Endodermal cell (in vitro differentiated cells): Measurements from ENCODE around the gene LAMB4. TPM values are rescaled to one million over a fixed set of nuclear protein-coding genes. Genes with fewer than 3 reads are reported as not detected.

Source experiments
- DNase-seq: peaks from one replicate; pipeline ENCODE4 v3.0.0-alpha.2; 2017
- H3K27ac ChIP-seq: 2 replicates; pipeline ENCODE4 v1.5.1; 2013; ENCODE audit warnings: mild to moderate bottlenecking, low read depth, low read length, moderate library complexity
- H3K27me3 ChIP-seq: 2 replicates; pipeline ENCODE4 v1.6.1; 2013; ENCODE audit warnings: mild to moderate bottlenecking, low read length, moderate library complexity; ENCODE audit not compliant: insufficient read depth, control insufficient read depth, poor library complexity, severe bottlenecking
- H3K36me3 ChIP-seq: 2 replicates; pipeline ENCODE4 v1.7.0; 2013; ENCODE audit warnings: mild to moderate bottlenecking, low read length, moderate library complexity; ENCODE audit not compliant: control insufficient read depth, insufficient read depth
- H3K4me1 ChIP-seq: one replicate; pipeline ENCODE4 v1.7.0; 2013; ENCODE audit warnings: low read length; ENCODE audit not compliant: control insufficient read depth, insufficient read depth
- H3K4me3 ChIP-seq: 2 replicates; pipeline ENCODE4 v1.5.1; 2013; ENCODE audit warnings: mild to moderate bottlenecking, low read length, moderate library complexity
- H3K9ac ChIP-seq: 2 replicates; pipeline ENCODE4 v1.6.1; 2013; ENCODE audit warnings: mild to moderate bottlenecking, low read length, moderate library complexity; ENCODE audit not compliant: poor library complexity, severe bottlenecking; ENCODE audit errors: extremely low read depth
- H3K9me3 ChIP-seq: 2 replicates; pipeline ENCODE4 v1.6.1; 2013; ENCODE audit warnings: mild to moderate bottlenecking, low read length, moderate library complexity; ENCODE audit not compliant: control insufficient read depth
- H3K27ac Mint-ChIP-seq: 2 replicates; pipeline ENCODE4 v1.8.0; 2020; ENCODE audit warnings: mixed read lengths
- H3K27me3 Mint-ChIP-seq: 2 replicates; pipeline ENCODE4 v1.8.0; 2021; ENCODE audit warnings: mild to moderate bottlenecking, mixed read lengths; ENCODE audit not compliant: insufficient read depth
- H3K36me3 Mint-ChIP-seq: 2 replicates; pipeline ENCODE4 v1.8.0; 2020; ENCODE audit warnings: low read depth, mixed read lengths
- H3K4me1 Mint-ChIP-seq: 2 replicates; pipeline ENCODE4 v1.8.0; 2020; ENCODE audit warnings: mixed read lengths
- H3K4me3 Mint-ChIP-seq: 2 replicates; pipeline ENCODE4 v1.8.0; 2020; ENCODE audit warnings: mild to moderate bottlenecking, moderate library complexity, mixed read lengths
- H3K9me3 Mint-ChIP-seq: 2 replicates; pipeline ENCODE4 v1.8.0; 2020; ENCODE audit warnings: mild to moderate bottlenecking, mixed read lengths
- CTCF ChIP-seq: fragments of 200-600 bp; sonication (generic); conservative IDR thresholded peaks from 2 replicates; pipeline ENCODE4 v1.5.0; 2021; ENCODE audit warnings: antibody characterized with exemption, mild to moderate bottlenecking
- WGBS, 2 experiments: methylation state at CpG; one replicate each; pipeline versions ENCODE4 v1.1.5 to v1.1.7; 2013; ENCODE audit warnings: missing lambda C conversion rate in 2 of 2, mixed read lengths in 1 of 2; ENCODE audit not compliant: insufficient coverage in 1 of 2, insufficient read length in 1 of 2; 5-methylcytosine and 5-hydroxymethylcytosine counted together
- total RNA-seq, 2 donors: library from RNA; stranded (reverse); fragmentation: NEBNext Ultra II Directional in 1 of 2; extraction: Animal tissue kit (Norgen Biotek cat#: 25700) in 1 of 2; gene quantifications; 2 replicates in 1 of 2; 3 replicates in 1 of 2; pipeline ENCODE4 v1.2.1, GENCODE V29; 2021

LAMB4 gene
- total RNA-seq, 2 donors from 2014 or later = not detected

GRCh38 chr7:108135446-108136190 is 5.5 kb upstream of the LAMB4 start:
- WGBS, 2 experiments = 89 to 90% methylated on average over 6 to 7 of the region's 7 CpGs
- no peak overlapping the region for H3K4me3 ChIP-seq
- Mint-ChIP-seq H3K27ac (peak overlapping the region; percentile 24), H3K4me1 (peaks cover 24% of the 10 kb centered on the region), H3K4me3 (no peak overlapping the region), H3K36me3 (no peaks in the 10 kb centered on the region), H3K9me3 (peaks cover 8% of the 10 kb centered on the region), H3K27me3 (peaks cover 2% of the 10 kb centered on the region)
- no peaks in the 10 kb centered on the region for H3K27me3 ChIP-seq
- H3K4me1 ChIP-seq = peaks cover 9% of the 10 kb centered on the region
- TF ChIP-seq CTCF = no peak
- peaks cover 6% of the 10 kb centered on the region for H3K9me3 ChIP-seq
- H3K9ac ChIP-seq = no peak overlapping the region
- H3K36me3 ChIP-seq = no peaks in the 10 kb centered on the region
- no peak overlapping the region for H3K27ac ChIP-seq
- DNase-seq = no peak

GRCh38 chr7:108134486-108134885 is 4.3 kb upstream of the LAMB4 start:
- no peak for TF ChIP-seq CTCF
- H3K27me3 Mint-ChIP-seq = peaks cover 2% of the 10 kb centered on the region
- peaks cover 8% of the 10 kb centered on the region for H3K9me3 Mint-ChIP-seq

GRCh38 chr7:108132551-108133265 is 2.5 kb upstream of the LAMB4 start:
- H3K36me3 Mint-ChIP-seq = no peaks in the 10 kb centered on the region
- no peaks in the 10 kb centered on the region for H3K27me3 ChIP-seq
- H3K9me3 ChIP-seq = peaks cover 6% of the 10 kb centered on the region
- no peak overlapping the region for H3K4me3 Mint-ChIP-seq
- no peak overlapping the region for H3K4me3 ChIP-seq
- H3K9ac ChIP-seq = no peak overlapping the region
- H3K36me3 ChIP-seq = no peaks in the 10 kb centered on the region
- H3K27ac Mint-ChIP-seq = peak overlapping the region; percentile 60
- peak; percentile 62 for DNase-seq
- TF ChIP-seq CTCF = no peak
- no peak overlapping the region for H3K27ac ChIP-seq
- peaks cover 24% of the 10 kb centered on the region for H3K4me1 Mint-ChIP-seq
- peaks cover 9% of the 10 kb centered on the region for H3K4me1 ChIP-seq
- 81 to 82% methylated on average over 6 to 13 of the region's 13 CpGs for WGBS, 2 experiments
- no peaks in the 10 kb centered on the region for H3K27me3 Mint-ChIP-seq
- peaks cover 8% of the 10 kb centered on the region for H3K9me3 Mint-ChIP-seq

More at GRCh38 chr7:108134486-108134885, 4.3 kb upstream of the LAMB4 start:
- Histone ChIP-seq H3K27ac (no peak overlapping the region), H3K27me3 (no peaks in the 10 kb centered on the region), H3K9ac (no peak overlapping the region), H3K9me3 (peaks cover 6% of the 10 kb centered on the region), H3K4me1 (peaks cover 9% of the 10 kb centered on the region), H3K36me3 (no peaks in the 10 kb centered on the region), H3K4me3 (no peak overlapping the region)
- Mint-ChIP-seq H3K36me3 (no peaks in the 10 kb centered on the region), H3K4me3 (no peak overlapping the region), H3K27ac (no peak overlapping the region), H3K4me1 (peaks cover 24% of the 10 kb centered on the region)
- no peak for DNase-seq
- WGBS, 2 experiments = 100% methylated on average over 1 of the region's 1 CpG; no CpG with 5 or more reads in 1 of the 2 experiments
